ENCODE measurements around the gene VPS4A.

The VPS4A gene

DNA sequence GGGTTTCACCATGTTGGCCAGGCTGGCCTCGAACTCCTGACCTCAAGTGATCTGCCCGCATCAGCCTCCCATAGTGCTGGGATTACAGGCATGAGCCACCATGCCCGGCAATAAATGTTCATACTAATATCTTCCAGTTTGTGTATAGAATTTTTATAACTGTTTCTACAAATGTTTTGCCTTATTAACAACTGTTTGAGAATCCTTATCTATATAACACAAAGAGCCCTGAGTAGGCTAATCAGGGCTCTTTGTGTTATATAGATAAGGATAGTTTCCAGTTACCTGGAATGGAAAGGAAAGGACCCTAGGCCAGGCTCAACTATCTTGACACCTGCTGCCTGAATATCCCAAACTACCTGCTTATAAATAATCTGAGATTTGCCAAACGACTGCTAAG is 57.7 kb downstream of the VPS4A start:
- DNase-seq = no peak

DNA sequence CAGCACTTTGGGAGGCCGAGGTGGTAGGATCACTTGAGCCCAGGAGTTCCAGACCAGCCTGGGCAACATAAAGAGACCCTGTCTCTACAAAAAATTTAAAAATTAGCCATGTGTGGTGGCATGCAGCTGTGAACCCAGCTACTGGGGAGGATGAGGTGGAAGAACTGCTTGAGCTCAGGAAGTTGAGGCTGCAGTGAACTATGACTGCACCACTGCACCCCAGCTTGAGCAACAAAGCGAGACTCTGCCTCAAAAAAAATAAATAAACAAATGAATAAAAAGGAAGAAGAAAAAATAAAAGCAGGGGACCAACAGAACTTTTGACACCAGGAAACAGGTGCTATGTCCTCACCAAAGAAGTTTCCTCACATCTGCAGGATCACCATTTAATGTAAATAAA is 60.4 kb downstream of the VPS4A start:
- DNase-seq = no peak

DNA sequence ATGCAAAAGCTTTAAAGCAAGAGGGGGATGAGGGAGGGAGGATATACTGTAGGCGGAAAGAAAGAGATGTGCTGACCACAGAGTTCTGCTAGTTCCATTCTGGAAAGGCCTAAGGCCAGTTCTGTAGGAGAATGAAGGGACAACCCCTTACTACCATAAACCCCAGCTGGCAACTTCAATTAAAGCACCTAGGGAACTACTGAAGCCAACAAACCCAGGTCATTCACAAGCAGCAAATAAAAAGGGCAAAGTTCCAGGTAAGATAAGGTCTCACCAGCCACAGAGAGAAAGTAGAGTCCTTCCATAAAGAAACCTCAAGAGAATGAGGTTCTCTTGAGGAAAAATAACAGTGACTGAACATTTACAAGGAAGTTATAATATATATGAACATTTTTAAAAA is 61.9 kb downstream of the VPS4A start:
- DNase-seq = no peak
